Esophagus muscularis mucosa (tissue), 4 donors: ENCODE measurements around the gene PYROXD2. TPM values are rescaled to one million over a fixed set of nuclear protein-coding genes. Genes with fewer than 3 reads are reported as not detected.

Experiments
- DNase-seq: peaks from one replicate; pipeline ENCODE4 v3.0.0-alpha.2; 2017; ENCODE audit errors: extremely low spot score
- H3K27ac ChIP-seq, 4 donors: fragments of 200-600 bp; sonication (generic); replicated peaks in 1 of 4; 1 replicate in 3 of 4; 2 replicates in 1 of 4; pipeline ENCODE4 v1.5.1; 2016 to 2019; ENCODE audit warnings: mild to moderate bottlenecking in 1 of 4
- H3K27me3 ChIP-seq, 4 donors: fragments of 200-600 bp; sonication (generic); one replicate each; pipeline versions ENCODE4 v1.5.1 to v1.6.0; 2016 to 2019
- H3K36me3 ChIP-seq, 4 donors: fragments of 200-600 bp; sonication (generic); one replicate each; pipeline ENCODE4 v1.5.1; 2016 to 2019
- H3K4me1 ChIP-seq, 4 donors: fragments of 200-600 bp; sonication (generic); one replicate each; pipeline ENCODE4 v1.5.1; 2016 to 2019
- H3K4me3 ChIP-seq, 4 donors: fragments of 200-600 bp; sonication (generic); 1 replicate in 2 of 4; 2 replicates in 2 of 4; pipeline ENCODE4 v1.5.1; 2016 to 2019; ENCODE audit warnings: mild to moderate bottlenecking in 4 of 4, moderate library complexity in 1 of 4
- H3K9me3 ChIP-seq, 4 donors: fragments of 200-600 bp; sonication (generic); 1 replicate in 3 of 4; 2 replicates in 1 of 4; pipeline ENCODE4 v1.5.1; 2016 to 2019
- EP300 ChIP-seq: sonication (generic); formaldehyde crosslinking; IDR thresholded peaks from one replicate; pipeline ENCODE4 v1.6.1; 2017; ENCODE audit warnings: antibody characterized with exemption
- POLR2A ChIP-seq: fragments of 450-650 bp; IDR thresholded peaks from one replicate; pipeline ENCODE4 v1.6.1; 2017; ENCODE audit warnings: antibody characterized with exemption, moderate library complexity, mild to moderate bottlenecking, low read depth
- POLR2AphosphoS5 ChIP-seq, 2 donors: sonication (generic); formaldehyde crosslinking; IDR thresholded peaks; one replicate each; pipeline ENCODE4 v1.6.1; 2017; ENCODE audit warnings: antibody characterized with exemption in 2 of 2
- WGBS: methylation state at CpG from one replicate; pipeline ENCODE4 v1.1.5; 2018; 5-methylcytosine and 5-hydroxymethylcytosine counted together
- intact Hi-C: fragments of 100-400 bp; cut with DNase I; formaldehyde crosslinking; loops from one replicate; pipeline ENCODE4 v1.15.1; 2023
- total RNA-seq, 4 donors: library from RNA; depleted of rRNA; stranded (reverse); fragments of >200 nt; gene quantifications; one replicate each; pipeline versions ENCODE4 v1.1.0 to v1.2.1, GENCODE V29; 2016
- TF ChIP-seq, protein P1 (sequence below), 3 experiments: fragments of 200-600 bp in 2 of 3; fragments of 450-650 bp in 1 of 3; sonication (generic) in 2 of 3; IDR thresholded peaks; one replicate each; pipeline ENCODE4 v1.5.1; 2017 to 2019; ENCODE audit warnings: antibody characterized with exemption in 3 of 3, mild to moderate bottlenecking in 2 of 3, moderate library complexity in 1 of 3

The PYROXD2 gene
- total RNA-seq, 4 donors from 2014 or later = 5.8 to 10.2 (median 6.6) TPM

DNA sequence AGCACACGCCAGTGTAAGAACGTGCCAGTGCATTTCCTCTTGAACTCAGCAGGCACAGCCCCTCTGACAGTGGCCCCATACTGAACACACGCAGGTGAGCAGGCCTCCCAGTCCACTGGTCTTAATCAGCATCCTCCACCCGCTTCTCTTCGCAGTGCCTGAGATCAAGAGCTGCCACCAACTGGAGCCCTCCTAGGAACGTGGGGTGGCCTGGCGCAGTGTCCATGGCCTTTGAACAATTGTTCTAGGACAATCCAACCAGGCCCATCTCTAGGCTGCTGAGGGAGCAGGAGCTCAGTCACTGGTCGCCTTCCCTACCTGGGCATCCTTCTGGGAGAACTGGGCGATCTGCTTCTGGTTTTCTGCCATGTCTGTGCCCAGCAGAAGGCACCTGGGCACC, 15.2 kb downstream of the PYROXD2 start:
- no peaks in the 10 kb centered on the region for H3K9me3 ChIP-seq
- H3K36me3 ChIP-seq = peaks cover 0 to 63% (median 47%) of the 10 kb centered on the region in 4 donors
- intact Hi-C loops = no loop called here
- peaks cover under 1 to 14% (median 9%) of the 10 kb centered on the region in 4 donors for H3K4me1 ChIP-seq
- H3K27me3 ChIP-seq = no peaks in the 10 kb centered on the region
- H3K4me3 ChIP-seq = no peak overlapping the region
- 90% methylated on average over 9 of the region's 9 CpGs for WGBS
- TF ChIP-seq, protein P1, sequence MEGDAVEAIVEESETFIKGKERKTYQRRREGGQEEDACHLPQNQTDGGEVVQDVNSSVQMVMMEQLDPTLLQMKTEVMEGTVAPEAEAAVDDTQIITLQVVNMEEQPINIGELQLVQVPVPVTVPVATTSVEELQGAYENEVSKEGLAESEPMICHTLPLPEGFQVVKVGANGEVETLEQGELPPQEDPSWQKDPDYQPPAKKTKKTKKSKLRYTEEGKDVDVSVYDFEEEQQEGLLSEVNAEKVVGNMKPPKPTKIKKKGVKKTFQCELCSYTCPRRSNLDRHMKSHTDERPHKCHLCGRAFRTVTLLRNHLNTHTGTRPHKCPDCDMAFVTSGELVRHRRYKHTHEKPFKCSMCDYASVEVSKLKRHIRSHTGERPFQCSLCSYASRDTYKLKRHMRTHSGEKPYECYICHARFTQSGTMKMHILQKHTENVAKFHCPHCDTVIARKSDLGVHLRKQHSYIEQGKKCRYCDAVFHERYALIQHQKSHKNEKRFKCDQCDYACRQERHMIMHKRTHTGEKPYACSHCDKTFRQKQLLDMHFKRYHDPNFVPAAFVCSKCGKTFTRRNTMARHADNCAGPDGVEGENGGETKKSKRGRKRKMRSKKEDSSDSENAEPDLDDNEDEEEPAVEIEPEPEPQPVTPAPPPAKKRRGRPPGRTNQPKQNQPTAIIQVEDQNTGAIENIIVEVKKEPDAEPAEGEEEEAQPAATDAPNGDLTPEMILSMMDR (IDR thresholded peaks at IDR 0.05) = no peak
- TF ChIP-seq POLR2AphosphoS5 (IDR thresholded peaks at IDR 0.05) (no peak), POLR2A (no peak), EP300 (no peak)
- no peak overlapping the region for H3K27ac ChIP-seq
- no peak for DNase-seq

DNA sequence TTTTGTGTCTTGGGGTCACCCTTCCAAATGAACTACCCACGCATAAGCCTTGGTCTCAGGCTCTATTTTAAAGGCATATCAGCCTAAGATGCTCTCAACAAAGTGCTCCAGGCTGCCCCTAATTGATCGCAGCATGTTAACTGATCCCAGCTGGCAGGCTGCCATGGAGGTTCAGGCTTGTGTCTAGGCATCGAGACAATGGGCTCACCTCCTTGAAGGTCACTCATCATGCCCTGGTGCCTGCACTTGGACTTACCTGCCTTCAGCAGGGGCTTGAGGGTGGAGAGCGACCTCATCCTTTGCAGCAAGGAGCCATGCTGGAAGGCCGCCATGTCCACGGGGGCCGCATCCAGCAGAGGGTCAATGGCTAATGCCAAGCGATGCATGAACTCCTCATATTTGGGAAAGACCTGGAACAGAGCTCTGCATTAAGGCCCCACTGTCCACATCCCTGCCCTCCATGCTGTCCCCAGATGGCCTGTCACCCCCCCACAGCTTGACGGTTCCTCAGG, 17.8 kb downstream of the PYROXD2 start:
- intact Hi-C loops = no loop called here
- H3K9me3 ChIP-seq = no peaks in the 10 kb centered on the region
- H3K4me3 ChIP-seq = no peak overlapping the region
- TF ChIP-seq EP300 (no peak), POLR2A (no peak), POLR2AphosphoS5 (IDR thresholded peaks at IDR 0.05) (no peak)
- TF ChIP-seq, protein P1 (IDR thresholded peaks at IDR 0.05) = no peak
- no peak for DNase-seq
- H3K4me1 ChIP-seq = peaks cover 0 to 3% (median under 1%) of the 10 kb centered on the region in 4 donors
- peaks cover 0 to 77% (median 48%) of the 10 kb centered on the region in 4 donors for H3K36me3 ChIP-seq
- no peak overlapping the region for H3K27ac ChIP-seq
- H3K27me3 ChIP-seq = no peaks in the 10 kb centered on the region
- 94% methylated on average over 7 of the region's 9 CpGs for WGBS

DNA sequence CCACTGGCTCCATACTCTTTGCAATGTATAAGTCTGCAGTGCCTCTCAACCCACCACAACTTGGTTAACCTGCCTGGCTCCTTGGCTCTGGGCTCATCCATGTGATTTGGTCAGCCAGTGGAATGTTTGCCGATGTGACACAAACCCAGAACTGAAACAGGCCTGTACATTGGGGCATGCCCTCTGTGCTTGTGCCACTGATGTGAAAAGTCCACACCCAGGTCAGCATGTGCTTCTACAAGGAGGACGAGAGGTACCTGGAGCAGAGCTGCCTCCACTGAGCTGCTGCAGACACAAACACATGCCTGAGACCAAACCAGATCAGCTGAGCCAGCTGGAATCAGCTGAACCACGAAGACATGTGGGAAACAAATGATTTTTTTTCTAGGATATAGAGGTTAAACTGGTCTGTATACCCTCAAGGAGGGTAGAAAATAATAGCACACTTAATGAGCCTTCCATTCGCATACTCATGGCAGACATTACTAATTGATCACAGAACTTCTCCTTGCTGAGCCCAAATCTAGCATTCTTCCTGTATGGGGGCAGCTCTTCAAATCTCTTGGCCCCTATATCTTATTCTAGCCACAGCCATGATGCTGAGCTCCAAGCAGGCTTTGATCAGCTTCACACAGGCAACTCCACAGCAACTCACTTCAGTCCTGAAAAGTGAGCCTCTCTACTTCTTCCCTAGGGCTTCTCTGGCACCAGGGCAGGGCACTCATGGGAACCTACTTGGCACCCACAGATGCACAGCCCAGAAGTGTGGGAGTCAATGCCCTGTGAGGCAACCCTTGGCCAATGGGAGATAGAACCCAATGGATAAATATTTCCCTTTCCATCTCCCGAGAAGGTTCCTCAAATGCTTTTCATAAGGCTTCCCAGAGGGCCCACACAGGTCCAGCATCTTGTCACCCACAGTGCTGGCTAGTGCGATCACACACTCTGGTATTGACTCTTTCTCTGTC, 18.6 kb downstream of the PYROXD2 start:
- Histone ChIP-seq H3K27ac (no peak overlapping the region), H3K4me3 (no peak overlapping the region), H3K36me3 (peaks cover 0 to 78% (median 48%) of the 10 kb centered on the region in 4 donors), H3K27me3 (no peaks in the 10 kb centered on the region), H3K4me1 (peaks cover 0 to 10% (median 4%) of the 10 kb centered on the region in 4 donors), H3K9me3 (no peaks in the 10 kb centered on the region)
- intact Hi-C loops = no loop called here
- DNase-seq = no peak
- 95% methylated on average over 5 of the region's 6 CpGs for WGBS
- TF ChIP-seq EP300 (no peak), POLR2A (no peak), POLR2AphosphoS5 (IDR thresholded peaks at IDR 0.05) (no peak)
- TF ChIP-seq, protein P1 (IDR thresholded peaks at IDR 0.05) = no peak

DNA sequence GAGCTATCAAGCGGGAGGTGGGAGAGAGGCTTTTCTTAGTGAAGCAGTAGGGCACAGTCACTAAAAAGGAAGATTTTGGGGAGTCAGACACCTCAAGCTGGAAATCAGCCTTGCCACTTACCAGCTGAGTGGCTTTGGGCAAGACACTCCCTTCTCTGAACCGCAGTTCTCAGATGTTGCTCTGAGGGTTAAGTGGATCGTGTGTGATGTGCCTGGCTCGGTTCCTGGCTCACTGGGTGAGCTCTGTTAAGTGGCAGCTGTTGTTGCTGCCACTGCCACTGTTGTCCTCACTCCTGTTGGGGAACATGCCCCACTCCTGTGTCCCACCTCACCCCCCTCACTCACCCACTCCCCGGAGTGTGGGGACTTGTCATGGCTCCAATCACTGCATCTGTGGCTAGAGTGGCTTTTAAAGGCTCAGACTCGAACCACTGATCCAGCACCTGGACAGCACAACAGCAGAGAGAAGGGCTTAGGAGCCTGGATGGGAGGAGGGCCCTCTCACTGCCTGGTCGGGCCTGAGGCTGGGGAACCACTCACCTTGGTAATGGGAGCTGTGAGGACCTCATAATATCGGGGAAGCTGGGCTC, 20.0 kb downstream of the PYROXD2 start:
- 88% methylated on average over 7 of the region's 8 CpGs for WGBS
- no peak for DNase-seq
- H3K4me3 ChIP-seq = no peak overlapping the region
- H3K36me3 ChIP-seq = peaks cover 0 to 70% (median 50%) of the 10 kb centered on the region in 4 donors
- no peaks in the 10 kb centered on the region for H3K27me3 ChIP-seq
- no peaks in the 10 kb centered on the region for H3K9me3 ChIP-seq
- TF ChIP-seq POLR2A = no peak
- no peak for TF ChIP-seq EP300
- TF ChIP-seq, protein P1 (IDR thresholded peaks at IDR 0.05) = no peak
- no peak for TF ChIP-seq POLR2AphosphoS5 (IDR thresholded peaks at IDR 0.05)
- intact Hi-C loops = no loop called here
- no peak overlapping the region for H3K27ac ChIP-seq
- peaks cover 0 to 11% (median 4%) of the 10 kb centered on the region in 4 donors for H3K4me1 ChIP-seq
